DMS114 treated with DMSO at 0.1 percent for 48 hours (cell line): ENCODE data around the gene TMEM51.

Experiments
- DNase-seq: peaks from one replicate; lab custom pipeline; 2025; ENCODE audit not compliant: unreplicated experiment; lab: John Stamatoyannopoulos, UW

The TMEM51 gene

DNA sequence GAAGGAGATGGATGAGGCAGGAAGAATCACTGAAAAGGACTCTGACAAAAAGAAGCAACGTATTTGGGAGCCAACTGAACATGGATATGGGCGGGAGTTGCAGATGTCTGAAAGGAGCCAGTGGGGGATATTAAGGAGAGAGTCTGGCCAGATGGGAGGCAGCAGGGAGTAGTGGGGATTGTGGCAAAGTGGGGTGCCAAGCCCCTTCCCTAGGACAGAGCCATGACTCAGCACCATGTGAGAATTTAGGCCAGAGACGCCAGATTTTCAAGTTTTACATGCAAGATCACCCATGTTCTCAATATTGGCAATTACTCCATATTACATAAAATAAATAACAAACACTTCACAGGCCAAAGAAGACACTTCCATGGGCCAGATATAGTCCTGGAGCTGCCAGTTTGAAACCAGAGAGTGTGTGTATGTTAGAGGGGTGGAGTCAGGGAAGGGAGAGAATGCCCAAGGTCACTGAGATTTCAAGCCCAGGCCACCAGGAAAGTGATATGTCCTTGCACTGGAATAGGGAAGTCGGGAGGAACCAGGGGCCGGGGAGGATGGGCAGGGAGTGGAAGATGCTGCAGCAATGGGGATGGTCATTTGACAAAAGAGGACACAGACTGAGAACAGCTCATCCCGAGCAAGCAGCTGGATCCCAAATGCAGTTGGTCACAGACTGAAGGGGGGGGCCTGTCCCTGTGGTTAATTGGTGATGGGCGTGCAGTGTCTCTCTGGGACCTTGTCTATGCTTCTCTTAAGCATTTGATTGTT lies 23.5 kb downstream of the TMEM51 start:
- DNase-seq: no peak

DNA sequence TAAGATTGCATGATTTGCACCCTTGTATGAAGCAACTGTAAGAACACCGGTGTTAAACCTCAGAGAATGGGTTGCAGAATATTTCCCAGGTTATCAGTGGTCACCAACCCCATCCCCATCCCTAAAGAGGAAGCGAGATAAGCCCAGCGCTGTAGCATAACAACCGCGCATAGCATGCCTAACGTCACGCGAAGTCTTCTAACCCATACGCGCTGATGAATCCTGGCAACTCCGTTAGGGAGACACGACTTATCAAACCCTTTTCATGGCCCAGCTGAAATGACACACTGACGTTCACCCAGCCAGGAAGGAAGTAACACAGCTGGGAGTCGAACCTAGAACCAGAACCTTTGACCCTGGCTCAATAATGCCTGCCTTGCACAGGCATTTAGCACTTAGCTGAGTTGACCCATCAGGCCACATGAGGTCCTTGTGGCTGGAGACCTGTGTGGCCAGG lies 24.2 kb downstream of the TMEM51 start:
- no peak for DNase-seq

DNA sequence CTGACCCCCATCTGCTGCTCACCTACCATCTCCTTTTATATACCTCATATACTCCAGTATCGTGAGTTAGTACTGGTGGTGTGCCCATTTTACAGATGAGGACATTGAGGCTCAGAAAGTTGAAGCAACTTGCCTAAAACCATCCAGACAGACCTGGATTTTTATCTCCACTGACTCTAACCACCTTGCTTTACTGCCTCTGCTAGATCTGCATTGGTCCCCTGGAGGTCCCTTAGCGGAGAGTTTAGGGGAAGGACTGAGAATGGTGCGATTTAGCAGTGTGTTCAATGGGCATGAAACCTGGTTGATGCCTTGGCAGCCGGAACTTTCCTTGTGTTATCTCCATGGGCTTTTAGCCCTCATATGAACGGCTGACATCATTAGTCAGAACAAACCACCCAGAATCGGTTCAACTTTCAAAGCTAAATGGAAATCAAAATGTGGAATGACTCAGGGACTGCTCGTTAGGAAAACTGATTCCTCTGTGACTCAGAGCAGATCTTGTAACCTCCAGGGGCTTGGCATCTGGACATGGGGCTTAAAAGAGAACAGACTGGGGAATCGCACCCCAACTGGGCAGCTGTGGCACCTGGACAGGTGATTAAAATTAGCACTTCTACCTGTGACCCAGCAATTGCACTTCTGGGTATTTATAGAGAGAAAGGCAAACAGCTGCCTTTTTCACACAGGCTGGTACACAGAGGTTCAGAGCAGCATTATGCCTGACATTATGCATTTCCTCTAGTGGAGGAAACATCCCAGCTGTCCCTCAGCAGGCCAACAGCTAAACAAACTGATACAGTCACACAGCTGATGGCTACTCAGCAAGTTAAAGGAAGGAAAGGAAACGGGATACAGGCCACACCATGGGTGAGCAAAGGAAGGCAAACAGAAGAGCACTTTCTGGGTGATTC lies 25.3 kb downstream of the TMEM51 start:
- no peak for DNase-seq

DNA sequence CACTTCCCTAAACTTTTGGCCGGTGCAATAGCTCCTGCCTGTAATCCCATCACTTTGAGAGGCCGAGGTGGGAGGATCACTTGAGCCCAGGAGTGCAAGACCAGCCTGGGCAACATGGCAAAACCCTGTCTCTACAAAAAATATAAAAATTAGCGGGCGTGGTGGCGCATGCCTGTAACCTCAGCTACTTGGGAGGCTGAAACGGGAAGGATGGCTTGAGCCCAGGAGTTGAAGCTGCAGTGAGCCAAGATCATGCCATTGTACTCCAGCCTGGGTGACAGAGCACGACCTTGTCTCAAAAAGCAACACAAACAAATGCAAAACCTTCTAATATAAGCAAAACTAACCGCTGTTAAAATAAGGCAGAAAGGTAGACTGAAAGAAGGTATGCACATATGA lies 25.9 kb downstream of the TMEM51 start:
- DNase-seq: no peak

DNA sequence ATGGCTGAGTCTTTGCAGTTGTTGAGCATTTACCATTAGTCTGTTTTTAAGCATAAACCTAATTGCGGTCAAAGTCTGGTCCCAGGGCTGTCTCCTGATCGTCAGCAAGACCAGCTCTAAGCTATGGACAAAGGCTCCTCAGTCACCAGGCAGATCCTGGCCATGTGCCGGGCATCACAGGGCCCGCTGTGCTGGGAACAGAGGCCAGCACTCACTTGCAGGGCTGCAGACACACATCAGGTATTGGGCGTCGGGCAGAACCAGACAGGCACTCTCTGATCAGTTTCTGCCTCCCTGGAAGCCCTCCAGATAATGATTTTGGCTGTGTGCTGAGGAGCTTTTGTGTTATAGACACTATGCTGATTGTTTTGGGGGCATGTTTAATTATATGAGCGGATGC lies 26.6 kb downstream of the TMEM51 start:
- no peak for DNase-seq

DNA sequence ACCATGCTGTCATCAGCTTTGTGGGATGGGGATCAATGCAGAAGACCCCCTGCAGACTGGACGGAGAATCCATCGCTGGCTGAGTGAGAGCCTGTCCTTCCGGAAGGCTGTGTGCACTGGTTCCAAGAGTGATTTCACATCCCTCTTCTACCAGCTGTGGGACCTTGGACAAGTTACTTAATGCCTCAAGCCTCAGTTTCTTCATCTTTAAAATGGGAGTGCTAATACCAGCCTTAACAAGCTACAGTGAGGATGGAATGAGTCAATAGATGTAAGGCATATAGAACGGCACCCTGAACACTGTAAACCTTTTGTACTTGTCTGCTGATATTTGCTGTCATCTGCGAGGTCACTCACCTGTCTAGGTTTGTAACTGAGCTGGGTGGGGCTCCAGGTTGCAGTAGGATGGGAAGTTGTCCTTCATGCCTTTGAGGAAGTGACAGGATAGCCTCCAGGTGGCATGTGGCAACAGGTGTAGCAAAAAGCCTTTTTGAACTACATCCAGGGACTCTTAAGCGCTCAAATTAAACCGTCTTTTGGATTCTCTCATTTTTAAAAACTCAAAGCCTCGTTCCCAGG lies 27.5 kb downstream of the TMEM51 start:
- DNase-seq: no peak

DNA sequence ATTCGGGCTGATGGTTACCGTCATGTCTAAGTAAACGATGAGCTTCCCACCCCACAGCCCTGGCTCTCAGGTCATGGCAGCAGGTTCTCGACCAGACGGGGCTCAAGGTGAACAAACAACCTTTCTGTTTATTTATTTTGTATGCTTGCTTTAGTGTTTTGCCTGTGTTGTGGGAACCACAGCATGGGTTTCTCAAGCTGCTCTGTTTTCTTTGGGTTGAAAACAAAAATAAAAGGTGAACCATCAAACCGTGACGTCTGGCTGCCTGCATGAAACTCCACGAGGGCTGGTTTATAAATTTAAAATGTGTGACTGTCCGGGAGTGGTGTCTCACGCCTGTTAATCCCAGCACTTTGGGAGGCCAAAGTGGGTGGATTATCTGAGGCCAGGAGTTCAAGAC lies 28.0 kb downstream of the TMEM51 start:
- no peak for DNase-seq

DNA sequence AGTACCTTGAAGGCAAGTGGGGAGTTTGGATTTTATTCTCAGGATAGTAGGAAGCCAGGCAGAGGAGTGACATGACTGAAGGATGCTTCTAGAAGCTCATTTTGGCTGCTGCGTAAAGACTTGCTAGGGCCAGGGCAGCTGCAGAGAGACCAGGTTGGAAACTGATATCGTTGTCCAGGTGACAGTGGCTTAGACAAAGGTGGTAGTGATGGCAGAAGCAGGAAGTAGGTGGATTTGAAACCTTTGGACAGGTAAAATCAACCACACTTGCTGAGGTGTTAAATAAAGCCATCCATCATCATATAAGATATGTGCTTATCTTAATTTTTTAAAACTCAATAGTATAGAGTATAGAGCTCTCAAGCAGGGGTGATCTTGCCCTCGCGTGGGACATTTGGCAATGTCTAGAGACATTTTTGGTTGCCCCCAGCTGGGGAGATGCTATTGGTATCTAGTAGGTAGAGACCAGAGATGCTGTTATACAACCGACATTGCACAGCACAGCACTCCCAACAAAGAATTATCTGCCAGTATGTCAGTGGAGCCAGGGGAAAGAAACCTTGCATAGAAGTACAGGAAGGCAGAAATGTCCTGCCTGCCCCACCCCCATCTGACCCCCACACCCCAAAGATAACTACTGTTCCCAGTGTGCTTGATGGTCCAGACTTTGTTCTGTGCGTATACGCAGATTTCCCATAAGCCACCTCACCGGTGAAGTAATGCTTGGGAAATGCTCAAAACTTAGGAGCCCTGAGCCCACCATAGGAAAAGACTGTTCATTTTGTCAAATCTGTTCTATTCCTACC lies 31.1 kb downstream of the TMEM51 start:
- DNase-seq: no peak

DNA sequence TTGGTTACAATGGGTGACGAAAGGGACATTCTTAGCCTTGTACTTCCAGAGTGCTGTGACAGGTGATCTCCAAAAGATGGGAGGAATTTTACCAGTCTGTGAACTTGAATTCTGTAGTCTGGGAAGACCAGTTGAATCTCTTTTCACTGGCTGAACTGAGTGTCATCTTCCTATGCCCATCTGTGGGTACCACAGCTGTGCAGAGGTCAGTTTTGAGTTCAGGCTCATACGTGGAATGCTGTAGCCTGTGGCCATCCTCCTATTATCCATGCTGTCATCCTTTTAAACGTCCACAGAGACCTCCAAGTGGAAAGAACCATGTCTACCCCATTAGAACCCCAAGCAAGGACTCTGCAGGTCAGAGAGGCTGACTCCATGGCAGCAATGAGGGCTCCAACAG lies 32.1 kb downstream of the TMEM51 start:
- no peak for DNase-seq

DNA sequence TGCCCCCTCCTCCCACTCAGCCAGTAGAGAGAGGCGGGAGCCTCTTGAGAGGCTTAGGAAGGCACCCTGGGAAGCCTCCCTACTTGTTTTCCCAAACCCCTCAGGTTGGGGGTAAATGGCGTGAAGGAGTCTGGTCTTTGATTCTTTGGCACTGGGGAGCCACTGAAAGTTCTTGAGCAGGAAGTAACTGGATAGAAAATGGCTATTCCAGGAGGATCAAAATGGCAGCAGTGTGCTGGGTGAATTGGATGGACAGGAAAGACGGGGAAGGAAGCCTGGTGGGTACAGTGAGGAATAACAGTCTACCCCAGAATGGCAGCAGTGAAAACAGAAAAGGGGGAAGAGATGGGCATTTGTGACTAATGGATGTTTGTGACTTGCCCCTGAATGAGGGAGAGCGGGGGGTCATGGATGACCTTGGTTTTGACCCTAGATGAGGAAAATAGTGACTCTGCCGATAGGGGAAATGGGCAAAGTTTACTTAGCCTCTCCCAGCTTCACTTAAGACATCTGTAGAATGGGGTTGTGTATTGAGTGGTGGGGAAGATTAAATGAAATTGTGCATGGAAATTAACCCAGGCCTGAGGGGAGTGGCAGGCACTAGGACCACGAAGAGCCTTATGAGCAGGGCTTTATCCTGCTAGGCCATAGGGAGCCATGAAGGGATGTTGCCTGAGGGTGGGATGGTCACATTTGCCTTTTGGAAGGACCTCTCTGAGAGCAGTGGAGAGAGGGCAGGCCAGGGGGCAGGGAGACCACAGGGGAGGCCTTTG lies 32.7 kb downstream of the TMEM51 start:
- DNase-seq: no peak

DNA sequence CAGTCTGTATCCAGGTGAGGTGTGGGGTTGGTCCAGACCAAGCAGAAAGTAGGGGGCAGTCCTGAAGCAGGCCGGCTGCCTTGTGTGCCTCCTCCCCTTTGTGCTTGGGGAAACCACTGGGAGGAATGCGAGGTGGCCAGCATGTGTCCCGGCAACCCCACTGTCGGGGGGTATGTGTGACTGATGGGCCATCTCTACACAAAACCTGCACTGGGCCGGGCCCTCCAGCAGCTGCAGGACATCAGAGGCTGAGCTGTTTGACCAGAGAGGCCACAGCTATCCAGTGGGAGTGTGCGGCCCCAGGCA lies 33.3 kb downstream of the TMEM51 start:
- no peak for DNase-seq

DNA sequence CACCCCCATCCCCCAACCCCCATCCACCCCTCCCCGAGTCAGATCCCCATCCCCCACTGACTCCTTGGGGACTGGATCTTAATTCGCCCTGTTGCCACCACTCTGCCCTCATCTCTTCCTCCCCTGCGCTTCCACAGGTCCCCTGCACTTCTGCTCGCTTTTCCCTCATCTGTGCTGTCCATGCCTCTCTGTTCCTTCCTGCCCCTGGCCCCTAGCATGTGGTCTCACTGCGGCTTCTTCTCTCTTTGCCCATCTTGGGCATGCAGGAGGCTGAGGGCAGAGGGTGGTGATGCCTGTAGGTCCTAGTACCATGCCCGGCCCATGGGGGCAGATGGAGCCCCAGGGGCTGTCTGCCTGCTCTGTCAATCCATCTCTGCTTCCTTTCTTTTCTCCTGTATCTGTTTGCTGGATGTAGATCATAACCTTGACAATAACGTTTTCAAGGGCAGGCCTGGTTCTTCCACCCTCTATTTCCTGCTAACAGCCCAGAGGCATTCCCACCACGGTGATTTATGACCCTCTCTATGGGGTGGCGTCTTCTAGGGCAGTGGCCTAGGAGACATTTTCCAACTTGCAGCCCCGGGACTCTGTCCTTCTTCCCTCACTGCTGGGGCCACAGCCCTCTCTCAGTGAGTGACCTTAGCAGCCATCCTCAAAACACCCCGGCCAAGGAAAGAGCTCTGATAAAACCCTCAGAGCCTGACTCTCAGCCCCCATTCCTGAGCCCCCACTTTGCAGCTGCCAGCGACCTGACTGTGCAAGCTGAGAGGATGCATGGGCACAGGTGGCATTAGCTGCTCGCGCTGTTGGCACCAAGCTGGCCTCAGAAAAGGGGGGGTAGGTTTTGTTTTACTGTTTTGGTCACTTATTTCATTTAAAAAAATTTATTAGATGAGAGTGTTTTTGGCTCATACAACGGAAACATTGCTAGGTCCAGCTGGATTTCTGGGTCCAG lies 33.9 kb downstream of the TMEM51 start:
- DNase-seq: no peak

DNA sequence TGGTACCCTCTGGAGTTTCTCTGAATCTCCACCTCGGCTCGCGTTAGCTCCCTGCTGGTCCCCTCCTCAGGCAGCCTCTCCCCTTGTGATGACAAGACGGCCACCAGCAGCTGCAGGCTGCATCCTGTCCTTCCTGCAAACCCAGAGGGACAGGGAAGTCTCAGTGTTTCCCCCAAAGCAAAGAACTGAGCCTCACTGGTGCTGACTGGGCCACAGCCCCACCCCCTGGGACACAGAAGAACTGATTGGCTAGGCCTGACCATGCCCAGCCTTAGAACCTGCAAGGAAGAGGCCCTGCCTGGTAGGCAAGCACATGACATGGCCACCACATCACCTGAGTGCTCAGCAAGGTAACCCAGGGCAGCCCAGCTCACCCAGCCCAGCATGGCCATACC lies 34.6 kb downstream of the TMEM51 start:
- DNase-seq: no peak

DNA sequence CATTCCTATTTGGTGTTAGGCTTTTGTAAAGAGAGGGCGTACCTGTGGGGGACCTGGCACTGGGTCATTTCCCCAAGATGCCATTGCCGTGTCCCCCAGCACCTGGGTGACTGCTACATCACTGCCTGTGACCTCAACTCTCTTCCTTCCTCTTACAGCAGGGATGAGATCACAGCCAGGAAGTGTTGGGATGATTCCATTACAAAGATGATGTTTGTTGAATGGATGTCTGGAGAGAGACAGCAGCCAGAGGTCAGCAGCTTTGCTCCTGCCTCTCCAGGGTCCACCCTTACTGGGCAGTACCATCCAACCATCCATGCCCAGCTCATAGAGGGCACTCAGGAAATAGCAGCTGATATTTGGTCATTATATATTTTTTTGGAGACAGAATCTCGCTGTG lies 35.1 kb downstream of the TMEM51 start:
- DNase-seq: no peak

DNA sequence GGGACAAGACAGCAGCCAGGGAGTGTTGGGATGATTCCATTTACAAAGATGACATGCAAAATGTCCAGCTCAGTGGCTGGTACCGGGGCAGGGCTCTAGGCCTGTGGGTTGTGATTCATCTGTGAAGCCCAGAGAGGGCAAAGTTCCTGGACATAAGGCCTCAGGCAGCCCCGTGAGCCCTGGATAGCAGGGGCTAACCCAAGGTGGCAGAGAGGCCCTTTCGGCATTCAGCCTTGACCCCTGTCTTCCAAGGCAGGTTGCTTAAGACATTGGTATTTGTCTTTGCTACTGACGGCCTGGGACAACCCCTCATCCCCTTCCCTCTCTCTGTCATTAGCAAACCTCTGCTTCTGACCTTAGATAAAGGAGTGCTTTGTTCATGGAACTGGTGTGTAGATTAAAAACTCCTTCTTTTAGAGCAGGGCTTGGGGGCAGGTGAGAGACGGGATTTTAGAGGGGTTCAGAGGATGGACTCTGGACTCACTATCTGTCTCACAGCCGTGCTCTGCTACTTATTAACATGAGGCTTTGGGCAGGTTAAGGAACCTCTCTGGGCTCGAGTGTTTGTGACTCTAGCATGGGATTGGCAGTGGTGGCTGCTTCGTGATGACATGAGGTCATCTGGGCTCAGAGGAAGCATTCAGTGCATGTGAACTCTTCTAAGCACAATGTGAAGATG lies 36.3 kb downstream of the TMEM51 start:
- no peak for DNase-seq

DNA sequence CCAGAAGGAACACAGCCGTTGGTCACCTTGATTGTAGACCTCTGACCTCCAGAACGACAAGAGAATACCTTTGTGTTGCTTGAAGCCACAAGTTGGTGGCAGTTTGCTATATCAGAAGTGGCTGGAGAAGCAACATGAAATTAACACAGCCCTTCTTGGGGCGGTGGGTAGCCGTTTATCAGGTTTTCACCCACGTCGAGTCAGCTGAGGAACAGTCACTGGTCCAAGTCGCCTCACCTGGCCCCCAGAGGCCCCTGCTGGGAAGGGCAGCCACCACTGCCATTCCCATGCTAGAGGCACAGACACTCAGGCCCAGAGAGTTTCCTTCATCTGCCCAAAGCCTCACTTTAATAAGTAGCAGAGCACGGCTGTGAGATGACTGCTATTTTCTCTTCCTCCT lies 37.7 kb downstream of the TMEM51 start:
- no peak for DNase-seq

DNA sequence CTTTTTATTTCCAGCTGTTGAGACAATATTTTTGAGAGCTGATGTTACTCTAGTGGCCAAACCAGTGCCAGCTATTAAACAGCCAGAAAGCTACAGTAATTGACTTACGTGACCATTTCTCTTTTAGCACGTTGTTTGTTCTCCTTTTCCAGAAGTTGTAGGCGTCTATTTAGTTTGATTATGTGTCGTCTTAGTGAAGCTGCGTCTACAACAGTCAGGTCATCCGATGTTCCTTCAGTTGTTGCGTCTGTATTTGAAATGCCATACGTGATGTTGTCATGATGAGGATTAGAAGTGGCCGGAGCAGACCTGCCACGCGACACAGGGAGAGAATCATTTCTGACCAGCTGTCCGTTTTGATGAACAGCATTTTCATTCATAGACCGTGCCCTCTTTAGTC lies 38.2 kb downstream of the TMEM51 start:
- DNase-seq: no peak

DNA sequence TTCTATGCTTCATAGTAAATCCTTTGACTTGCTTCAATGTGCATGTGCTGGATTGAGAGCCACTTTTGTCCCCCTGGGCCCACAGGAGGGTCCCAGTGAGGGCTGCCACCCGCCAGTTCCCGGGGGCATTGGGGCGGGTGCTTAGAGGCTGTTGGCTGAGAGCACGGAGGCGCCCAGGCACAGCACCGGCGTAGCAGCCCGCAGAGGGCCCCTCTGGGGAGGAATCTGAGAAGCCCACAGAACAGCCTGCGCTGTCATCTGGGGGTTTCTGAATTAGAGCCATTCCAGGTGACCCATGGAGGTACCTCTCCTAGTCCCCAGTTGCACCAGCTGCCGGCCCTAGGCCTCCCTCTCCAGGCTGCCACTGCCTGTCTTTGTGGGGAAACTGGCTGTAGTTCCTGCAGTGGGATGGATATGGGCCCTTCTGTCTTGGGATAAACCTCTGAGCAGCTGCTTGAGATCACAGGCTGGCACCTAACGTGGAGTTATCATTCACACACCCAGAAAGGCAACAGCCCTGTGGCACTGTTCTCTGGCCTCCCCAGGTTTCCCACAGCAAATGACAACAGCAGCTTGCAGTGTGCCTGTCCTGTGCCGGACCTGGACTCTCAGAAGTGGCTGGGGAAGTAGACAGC lies 39.5 kb downstream of the TMEM51 start:
- DNase-seq: no peak
